Mucosa of descending colon (tissue), 3 donors: ENCODE measurements around the gene ACP1. TPM values are rescaled to one million over a fixed set of nuclear protein-coding genes. Genes with fewer than 3 reads are reported as not detected.

ENCODE experiments used
- ATAC-seq: fragments of 200-7000 bp; cut with Tn5 transposase; one replicate; pipeline ENCODE4 v1.9.1; 2020; ENCODE audit warnings: mild to moderate bottlenecking, moderate library complexity
- DNase-seq, 3 donors: peaks; one replicate each; pipeline ENCODE4 v3.0.0-alpha.2; 2020
- H3K36me3 ChIP-seq: fragments of 200-600 bp; one replicate; pipeline ENCODE4 v1.8.0; 2021; ENCODE audit warnings: low read depth, mild to moderate bottlenecking
- H3K4me1 ChIP-seq: fragments of 200-600 bp; one replicate; pipeline ENCODE4 v1.8.0; 2021; ENCODE audit warnings: low read depth, mild to moderate bottlenecking
- H3K4me3 ChIP-seq: fragments of 200-600 bp; one replicate; pipeline ENCODE4 v1.8.0; 2021; ENCODE audit warnings: mild to moderate bottlenecking
- H3K9me3 ChIP-seq: fragments of 200-600 bp; one replicate; pipeline ENCODE4 v1.8.0; 2021; ENCODE audit warnings: mild to moderate bottlenecking
- CTCF ChIP-seq: fragments of 200-600 bp; IDR thresholded peaks from one replicate; pipeline ENCODE4 v1.8.0; 2022; ENCODE audit warnings: antibody characterized with exemption, mild to moderate bottlenecking
- intact Hi-C, 2 donors: fragments of 100-400 bp; cut with DNase I in 1 of 2; cut with micrococcal nuclease in 1 of 2; formaldehyde crosslinking; loops; one replicate each; pipeline versions ENCODE4 v1.11.0 to v1.11.1; 2022; cut with DNase I, micrococcal nuclease
- total RNA-seq, 3 donors: library from RNA; stranded (reverse); fragmentation: NEBNext Ultra II Directional in 2 of 3; extraction: Animal tissue kit (Norgen Biotek cat#: 25700) in 2 of 3; gene quantifications; one replicate each; pipeline versions ENCODE4 v1.2.1 to v1.2.4, GENCODE V29; 2021 to 2023
- donor health status: DM: no; HTN: no; CAD: no; lungs with moderate emphysema.
- donor health status: DM: no; HTN: no; CAD: no.
- donor health status: DM: no; HTN: yes; CAD: no.

ACP1 gene
- total RNA-seq, 3 donors from 2014 or later, result 61.9 to 87.3 (median 72.1) TPM

- DNase-seq, result no peak
- no peak for TF ChIP-seq CTCF
These were observed 21.3 kb downstream of the ACP1 start for GRCh38 chr2:286035-286434.

DNA sequence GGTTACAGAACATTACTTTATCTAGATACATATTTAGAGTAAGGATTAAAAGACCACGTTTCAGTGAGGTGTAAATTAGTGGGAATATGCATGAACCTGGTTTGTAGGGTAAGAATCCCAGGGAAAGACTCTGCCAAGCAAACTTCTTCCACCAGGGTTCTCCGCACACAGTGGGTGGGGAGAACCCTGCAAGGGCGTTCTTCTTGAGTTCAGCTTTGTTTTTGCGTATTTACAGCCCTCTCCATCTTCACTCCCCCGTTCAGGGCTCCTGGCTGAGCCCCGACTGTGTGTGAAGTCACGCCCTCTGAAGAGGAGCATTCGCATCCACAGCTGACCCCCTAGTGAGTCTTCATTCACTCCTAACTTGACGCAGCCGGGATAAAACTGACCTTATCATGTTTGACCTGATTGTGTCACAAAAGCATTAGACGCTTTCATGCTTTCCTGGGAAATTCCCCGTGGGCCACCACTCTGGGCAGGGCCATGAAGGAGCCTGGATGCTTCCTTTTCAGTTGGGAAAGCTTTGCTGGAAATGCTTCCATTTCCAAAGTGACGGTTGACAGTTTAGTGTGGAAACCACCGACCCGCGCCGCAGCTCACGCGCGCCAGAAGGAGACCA is 22.1 kb downstream of the ACP1 start:
- no peaks in the 10 kb centered on the region for H3K36me3 ChIP-seq
- ATAC-seq (no peak), DNase-seq (no peak)
- no peaks in the 10 kb centered on the region for H3K9me3 ChIP-seq
- no peak for TF ChIP-seq CTCF
- no peak overlapping the region for H3K4me3 ChIP-seq
- peaks cover 20% of the 10 kb centered on the region for H3K4me1 ChIP-seq
- intact Hi-C loops, result no loop called here

More at GRCh38 chr2:286035-286434, 21.3 kb downstream of the ACP1 start:
- peaks cover 20% of the 10 kb centered on the region for H3K4me1 ChIP-seq
- no peaks in the 10 kb centered on the region for H3K9me3 ChIP-seq
- H3K36me3 ChIP-seq, result no peaks in the 10 kb centered on the region
- ATAC-seq, result no peak
- intact Hi-C loops, result no loop called here
- no peak overlapping the region for H3K4me3 ChIP-seq

- peak; percentile 65 for ATAC-seq
- intact Hi-C loops, result no loop called here
- Histone ChIP-seq H3K4me1 (peaks cover 20% of the 10 kb centered on the region), H3K9me3 (no peaks in the 10 kb centered on the region), H3K36me3 (no peaks in the 10 kb centered on the region), H3K4me3 (no peak overlapping the region)
- TF ChIP-seq CTCF, result no peak
- DNase-seq, result peak in 2 of 3 donors; percentile 14 to 53
These were observed 22.7 kb downstream of the ACP1 start for GRCh38 chr2:287471-287885.

- intact Hi-C loops, result no loop called here
- Histone ChIP-seq H3K9me3 (no peaks in the 10 kb centered on the region), H3K4me1 (peaks cover 20% of the 10 kb centered on the region), H3K4me3 (no peak within 1 kb of the TSS), H3K36me3 (no peaks in the 10 kb centered on the region)
- peak; percentile 40 for ATAC-seq
- TF ChIP-seq CTCF, result no peak
- DNase-seq, result peak in 1 of 3 donors; percentile 39
These were observed 23.4 kb downstream of the ACP1 start, which contains the start of gene ALKAL2 for GRCh38 chr2:287911-288757. Gene ALKAL2 (minus strand): TSS chr2:288091. CDS start chr2:287835, 256 bp downstream.

DNA sequence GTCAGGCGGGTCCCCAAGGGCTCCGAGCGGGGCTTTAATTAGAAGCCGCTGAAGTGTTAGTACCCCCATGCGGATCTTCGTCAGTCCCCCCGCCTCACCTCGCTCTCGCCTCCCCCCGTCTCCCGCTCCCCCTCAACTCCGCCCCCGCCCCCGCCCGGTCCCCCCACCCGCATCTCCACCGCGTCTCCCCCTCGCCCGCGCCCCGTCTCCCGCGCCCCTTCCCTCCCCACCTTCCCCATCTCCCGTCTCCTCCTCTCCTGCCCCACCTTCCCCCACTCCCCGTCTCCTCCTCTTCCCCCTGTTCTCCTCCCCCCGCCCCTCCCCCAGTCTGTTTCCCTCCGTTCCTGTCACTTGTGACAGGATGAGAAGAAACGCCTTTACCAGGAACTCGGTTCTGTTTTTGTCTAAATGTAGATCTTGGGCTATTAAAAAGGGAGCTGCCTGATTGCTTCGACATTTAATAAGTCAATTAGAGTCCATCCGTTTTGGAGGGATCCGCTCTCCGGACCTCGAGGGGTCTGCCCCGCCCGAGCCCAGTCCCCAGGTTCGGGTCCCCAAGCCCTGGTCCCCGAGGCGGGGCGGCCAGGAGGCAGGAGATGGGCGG is 24.1 kb downstream of the ACP1 start:
- DNase-seq (peak in 2 of 3 donors; percentile 24 to 35), ATAC-seq (no peak)
- Histone ChIP-seq H3K36me3 (no peaks in the 10 kb centered on the region), H3K9me3 (no peaks in the 10 kb centered on the region), H3K4me3 (no peak overlapping the region), H3K4me1 (peaks cover 20% of the 10 kb centered on the region)
- intact Hi-C loops, result no loop called here
- TF ChIP-seq CTCF, result no peak
